HepG2 (cell line): ENCODE measurements around the gene IKZF4. TPM values are rescaled to one million over a fixed set of nuclear protein-coding genes. Genes with fewer than 3 reads are reported as not detected.
A peak's percentile ranks its signal among the peaks of the same experiment; 100 is the strongest.

Experiments used
- ERF ChIP-seq: IDR thresholded peaks from 2 replicates; pipeline ENCODE4 v1.6.1; 2018; ENCODE audit warnings: missing biosample characterization, missing genetic modification reagents
- GATAD2A ChIP-seq: IDR thresholded peaks from 2 replicates; pipeline ENCODE4 v1.6.1; 2016
- RAD51 ChIP-seq: fragments of 450-650 bp; IDR thresholded peaks from 2 replicates; pipeline ENCODE4 v1.6.1; 2016; ENCODE audit warnings: borderline replicate concordance
- SMC3 ChIP-seq: IDR thresholded peaks from 2 replicates; pipeline ENCODE4 v1.6.1; 2011; ENCODE audit warnings: low read length, improper control_type of control experiment
- SRSF1 ChIP-seq: fragments of 200-400 bp; formaldehyde crosslinking; optimal IDR thresholded peaks from 2 replicates; pipeline ENCODE3; 2017; ENCODE audit warnings: mild to moderate bottlenecking, low read depth, low read length, moderate library complexity
- ZFYVE20 ChIP-seq: sonication (generic); formaldehyde crosslinking; IDR thresholded peaks from 2 replicates; pipeline ENCODE4 v1.8.0; 2023; ENCODE audit warnings: low read depth, mild to moderate bottlenecking, moderate library complexity, missing genetic modification reagents, borderline replicate concordance
- ZNF564 ChIP-seq: sonication (generic); formaldehyde crosslinking; IDR thresholded peaks from 2 replicates; pipeline ENCODE4 v1.8.1; 2023; ENCODE audit warnings: mild to moderate bottlenecking, missing genetic modification reagents
- polyA plus RNA-seq, 8 experiments: library from polyadenylated mRNA; depleted of rRNA in 3 of 8; stranded (reverse) in 7 of 8; unstranded in 1 of 8; fragments of >200 nt; fragmentation: Illumina TruSeq in 4 of 8; extraction: Trizol in 4 of 8; gene quantifications; 2 replicates each; pipeline versions ENCODE4 v1.2.1 to v1.2.3, GENCODE V29; 2011 to 2016; ENCODE audit warnings: low read depth in 4 of 8, missing spikeins in 1 of 8, mixed read lengths in 1 of 8; ENCODE audit not compliant: insufficient read depth in 1 of 8
- total RNA-seq, 5 experiments: library from RNA; depleted of rRNA; stranded (reverse); fragments of >200 nt; fragmentation: Illumina TruSeq; extraction: Trizol; gene quantifications; 2 replicates each; pipeline ENCODE4 v1.2.3, GENCODE V29; 2016; ENCODE audit warnings: low read depth in 1 of 5
- TF ChIP-seq, protein P1 (sequence below), 2 experiments: IDR thresholded peaks; 2 replicates each; pipeline ENCODE4 v1.6.1; 2011 to 2012; ENCODE audit warnings: low read length in 2 of 2, borderline replicate concordance in 1 of 2, low read depth in 1 of 2, mild to moderate bottlenecking in 1 of 2, moderate library complexity in 1 of 2
- TF ChIP-seq, protein P2 (sequence below): sonication (generic); formaldehyde crosslinking; IDR thresholded peaks from 2 replicates; pipeline ENCODE4 v1.9.0; 2021; ENCODE audit warnings: mild to moderate bottlenecking, missing genetic modification reagents
- TF ChIP-seq, protein P3 (sequence below): sonication (generic); formaldehyde crosslinking; IDR thresholded peaks from 2 replicates; pipeline ENCODE4 v1.4.0; 2020; ENCODE audit warnings: mild to moderate bottlenecking, missing genetic modification reagents

Gene IKZF4
- total and polyA plus RNA-seq, 2 of the 13 experiments (the other 11 are each of a cell fraction or from before 2014, with no cell fraction given): 0.58 to 2.2 TPM

DNA sequence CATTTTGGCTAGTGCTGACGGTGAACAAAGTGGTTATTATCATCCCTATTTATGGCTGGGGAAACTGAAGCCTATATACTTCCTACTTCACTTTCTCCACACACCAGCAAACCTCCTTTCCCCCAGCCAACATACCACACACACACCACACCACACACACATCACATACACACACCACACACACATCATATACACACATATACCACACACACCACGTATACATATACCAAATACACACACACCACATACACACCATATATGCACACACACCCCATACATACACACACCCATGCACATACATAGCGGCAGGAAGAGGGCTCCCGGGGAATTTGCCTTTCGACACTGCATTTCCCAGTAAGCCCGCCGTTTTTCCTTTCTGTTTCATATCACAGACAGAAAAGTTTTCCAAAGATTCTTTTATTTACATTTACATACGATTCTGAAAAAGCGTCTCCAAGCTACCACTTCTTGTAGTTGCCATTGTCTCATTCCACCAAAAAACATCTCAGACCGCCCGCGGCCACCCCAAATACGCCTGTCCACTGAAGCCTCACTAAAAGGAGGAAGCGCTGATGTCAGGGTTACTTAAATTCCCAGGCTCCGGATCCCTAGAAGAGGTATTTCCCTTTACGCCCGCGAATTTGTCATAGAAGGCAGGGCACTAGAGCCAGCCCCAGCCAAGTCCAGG is 47.8 kb upstream of the IKZF4 start (continued):
- TF ChIP-seq, protein P1, sequence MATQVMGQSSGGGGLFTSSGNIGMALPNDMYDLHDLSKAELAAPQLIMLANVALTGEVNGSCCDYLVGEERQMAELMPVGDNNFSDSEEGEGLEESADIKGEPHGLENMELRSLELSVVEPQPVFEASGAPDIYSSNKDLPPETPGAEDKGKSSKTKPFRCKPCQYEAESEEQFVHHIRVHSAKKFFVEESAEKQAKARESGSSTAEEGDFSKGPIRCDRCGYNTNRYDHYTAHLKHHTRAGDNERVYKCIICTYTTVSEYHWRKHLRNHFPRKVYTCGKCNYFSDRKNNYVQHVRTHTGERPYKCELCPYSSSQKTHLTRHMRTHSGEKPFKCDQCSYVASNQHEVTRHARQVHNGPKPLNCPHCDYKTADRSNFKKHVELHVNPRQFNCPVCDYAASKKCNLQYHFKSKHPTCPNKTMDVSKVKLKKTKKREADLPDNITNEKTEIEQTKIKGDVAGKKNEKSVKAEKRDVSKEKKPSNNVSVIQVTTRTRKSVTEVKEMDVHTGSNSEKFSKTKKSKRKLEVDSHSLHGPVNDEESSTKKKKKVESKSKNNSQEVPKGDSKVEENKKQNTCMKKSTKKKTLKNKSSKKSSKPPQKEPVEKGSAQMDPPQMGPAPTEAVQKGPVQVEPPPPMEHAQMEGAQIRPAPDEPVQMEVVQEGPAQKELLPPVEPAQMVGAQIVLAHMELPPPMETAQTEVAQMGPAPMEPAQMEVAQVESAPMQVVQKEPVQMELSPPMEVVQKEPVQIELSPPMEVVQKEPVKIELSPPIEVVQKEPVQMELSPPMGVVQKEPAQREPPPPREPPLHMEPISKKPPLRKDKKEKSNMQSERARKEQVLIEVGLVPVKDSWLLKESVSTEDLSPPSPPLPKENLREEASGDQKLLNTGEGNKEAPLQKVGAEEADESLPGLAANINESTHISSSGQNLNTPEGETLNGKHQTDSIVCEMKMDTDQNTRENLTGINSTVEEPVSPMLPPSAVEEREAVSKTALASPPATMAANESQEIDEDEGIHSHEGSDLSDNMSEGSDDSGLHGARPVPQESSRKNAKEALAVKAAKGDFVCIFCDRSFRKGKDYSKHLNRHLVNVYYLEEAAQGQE (IDR thresholded peaks at IDR 0.05; ENCODE audit: borderline replicate concordance in 1 of 2, low read depth in 1 of 2, low read length in 2 of 2): no peak
- TF ChIP-seq SRSF1: peak; percentile 3
- TF ChIP-seq GATAD2A (CRISPR knock-in tag): 0 out of 2 replicates have a peak, but pooled peaks have one; percentile 4
- TF ChIP-seq, protein P2, sequence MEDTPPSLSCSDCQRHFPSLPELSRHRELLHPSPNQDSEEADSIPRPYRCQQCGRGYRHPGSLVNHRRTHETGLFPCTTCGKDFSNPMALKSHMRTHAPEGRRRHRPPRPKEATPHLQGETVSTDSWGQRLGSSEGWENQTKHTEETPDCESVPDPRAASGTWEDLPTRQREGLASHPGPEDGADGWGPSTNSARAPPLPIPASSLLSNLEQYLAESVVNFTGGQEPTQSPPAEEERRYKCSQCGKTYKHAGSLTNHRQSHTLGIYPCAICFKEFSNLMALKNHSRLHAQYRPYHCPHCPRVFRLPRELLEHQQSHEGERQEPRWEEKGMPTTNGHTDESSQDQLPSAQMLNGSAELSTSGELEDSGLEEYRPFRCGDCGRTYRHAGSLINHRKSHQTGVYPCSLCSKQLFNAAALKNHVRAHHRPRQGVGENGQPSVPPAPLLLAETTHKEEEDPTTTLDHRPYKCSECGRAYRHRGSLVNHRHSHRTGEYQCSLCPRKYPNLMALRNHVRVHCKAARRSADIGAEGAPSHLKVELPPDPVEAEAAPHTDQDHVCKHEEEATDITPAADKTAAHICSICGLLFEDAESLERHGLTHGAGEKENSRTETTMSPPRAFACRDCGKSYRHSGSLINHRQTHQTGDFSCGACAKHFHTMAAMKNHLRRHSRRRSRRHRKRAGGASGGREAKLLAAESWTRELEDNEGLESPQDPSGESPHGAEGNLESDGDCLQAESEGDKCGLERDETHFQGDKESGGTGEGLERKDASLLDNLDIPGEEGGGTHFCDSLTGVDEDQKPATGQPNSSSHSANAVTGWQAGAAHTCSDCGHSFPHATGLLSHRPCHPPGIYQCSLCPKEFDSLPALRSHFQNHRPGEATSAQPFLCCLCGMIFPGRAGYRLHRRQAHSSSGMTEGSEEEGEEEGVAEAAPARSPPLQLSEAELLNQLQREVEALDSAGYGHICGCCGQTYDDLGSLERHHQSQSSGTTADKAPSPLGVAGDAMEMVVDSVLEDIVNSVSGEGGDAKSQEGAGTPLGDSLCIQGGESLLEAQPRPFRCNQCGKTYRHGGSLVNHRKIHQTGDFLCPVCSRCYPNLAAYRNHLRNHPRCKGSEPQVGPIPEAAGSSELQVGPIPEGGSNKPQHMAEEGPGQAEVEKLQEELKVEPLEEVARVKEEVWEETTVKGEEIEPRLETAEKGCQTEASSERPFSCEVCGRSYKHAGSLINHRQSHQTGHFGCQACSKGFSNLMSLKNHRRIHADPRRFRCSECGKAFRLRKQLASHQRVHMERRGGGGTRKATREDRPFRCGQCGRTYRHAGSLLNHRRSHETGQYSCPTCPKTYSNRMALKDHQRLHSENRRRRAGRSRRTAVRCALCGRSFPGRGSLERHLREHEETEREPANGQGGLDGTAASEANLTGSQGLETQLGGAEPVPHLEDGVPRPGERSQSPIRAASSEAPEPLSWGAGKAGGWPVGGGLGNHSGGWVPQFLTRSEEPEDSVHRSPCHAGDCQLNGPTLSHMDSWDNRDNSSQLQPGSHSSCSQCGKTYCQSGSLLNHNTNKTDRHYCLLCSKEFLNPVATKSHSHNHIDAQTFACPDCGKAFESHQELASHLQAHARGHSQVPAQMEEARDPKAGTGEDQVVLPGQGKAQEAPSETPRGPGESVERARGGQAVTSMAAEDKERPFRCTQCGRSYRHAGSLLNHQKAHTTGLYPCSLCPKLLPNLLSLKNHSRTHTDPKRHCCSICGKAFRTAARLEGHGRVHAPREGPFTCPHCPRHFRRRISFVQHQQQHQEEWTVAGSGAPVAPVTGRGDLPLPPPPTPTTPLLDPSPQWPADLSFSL (CRISPR knock-in tag): peak; percentile 82
- TF ChIP-seq, protein P3, sequence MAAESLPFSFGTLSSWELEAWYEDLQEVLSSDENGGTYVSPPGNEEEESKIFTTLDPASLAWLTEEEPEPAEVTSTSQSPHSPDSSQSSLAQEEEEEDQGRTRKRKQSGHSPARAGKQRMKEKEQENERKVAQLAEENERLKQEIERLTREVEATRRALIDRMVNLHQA (CRISPR knock-in tag): no peak
- no peak for TF ChIP-seq SMC3
- no peak for TF ChIP-seq ZNF564
- TF ChIP-seq ZFYVE20 (CRISPR knock-in tag): no peak
- TF ChIP-seq ERF (CRISPR knock-in tag): no peak
- no peak for TF ChIP-seq RAD51
